OCI-LY7 (cell line): Measurements from ENCODE around the gene UBXN2A.

Source experiments
- CTCF ChIP-seq: fragments of 200-600 bp; sonication (generic); conservative IDR thresholded peaks from 2 replicates; pipeline ENCODE4 v1.5.1; 2014; ENCODE audit warnings: mild to moderate bottlenecking, antibody characterized with exemption, low read length, moderate library complexity, mixed read lengths
- EZH2phosphoT487 ChIP-seq: fragments of 200-600 bp; sonication (generic); IDR thresholded peaks from 2 replicates; pipeline ENCODE4 v1.6.1; 2018; ENCODE audit warnings: low read depth, borderline replicate concordance, mild to moderate bottlenecking, mixed run types, antibody characterized with exemption, low read length, moderate library complexity, mixed read lengths

GRCh38 chr2:23993736-23994269, 53.5 kb downstream of the UBXN2A start:
- TF ChIP-seq CTCF (no peak), EZH2phosphoT487 (no peak)
